OCI-LY3 (cell line): Measurements from ENCODE around the gene NR2E1.

Source experiments
- H2AFZ ChIP-seq: fragments of 200-600, 300-600 bp; shearing (Covaris generic); 2 replicates; pipeline ENCODE4 v1.6.0; 2014; ENCODE audit warnings: antibody characterized with exemption, low read depth, low read length
- H3K27ac ChIP-seq: fragments of 200-600, 300-600 bp; sonication (generic); 2 replicates; pipeline ENCODE4 v1.5.1; 2014; ENCODE audit warnings: mild to moderate bottlenecking, low read length, moderate library complexity, mixed read lengths
- H3K27me3 ChIP-seq: fragments of 200-600, 300-600 bp; sonication (generic); 2 replicates; pipeline ENCODE4 v1.6.1; 2014; ENCODE audit warnings: low read depth, low read length, mixed read lengths
- H3K36me3 ChIP-seq: fragments of 200-600, 300-600 bp; sonication (generic); replicated peaks from 2 replicates; pipeline ENCODE3; 2014; ENCODE audit warnings: low read depth, low read length, mixed read lengths
- H3K4me1 ChIP-seq: fragments of 300-600, 200-600 bp; sonication (generic); 2 replicates; pipeline ENCODE4 v1.6.1; 2014; ENCODE audit warnings: low read length, mixed read lengths
- H3K4me2 ChIP-seq: fragments of 200-600, 300-600 bp; sonication (generic); 2 replicates; pipeline ENCODE4 v1.6.1; 2014; ENCODE audit warnings: low read length, mixed read lengths
- H3K4me3 ChIP-seq: fragments of 300-600, 200-600 bp; sonication (generic); 2 replicates; pipeline ENCODE4 v1.5.1; 2014; ENCODE audit warnings: antibody characterized with exemption, mild to moderate bottlenecking, low read length, moderate library complexity
- H3K79me2 ChIP-seq: fragments of 300-600, 200-600 bp; shearing (Covaris generic); 2 replicates; pipeline ENCODE4 v1.6.1; 2014; ENCODE audit warnings: mild to moderate bottlenecking, low read length, mixed read lengths
- H3K9ac ChIP-seq: fragments of 300-600, 200-600 bp; shearing (Covaris generic); 2 replicates; pipeline ENCODE4 v1.6.0; 2014; ENCODE audit warnings: mild to moderate bottlenecking, low read length, moderate library complexity
- H3K9me3 ChIP-seq: fragments of 200-600, 300-600 bp; shearing (Covaris generic); 2 replicates; pipeline ENCODE4 v1.6.1; 2014; ENCODE audit warnings: low read length, mixed read lengths; ENCODE audit not compliant: insufficient read depth
- H4K20me1 ChIP-seq: fragments of 200-600, 300-600 bp; sonication (generic); 2 replicates; pipeline ENCODE4 v1.6.1; 2016; ENCODE audit warnings: low read length, mixed read lengths; ENCODE audit not compliant: insufficient read depth
- EZH2phosphoT487 ChIP-seq: fragments of 200-600 bp; shearing (Covaris generic); IDR thresholded peaks from 2 replicates; pipeline ENCODE4 v1.6.1; 2018; ENCODE audit warnings: antibody characterized with exemption, mixed run types, low read depth
- TF ChIP-seq, protein P1 (sequence below): fragments of 200-600, 300-600 bp; sonication (generic); IDR thresholded peaks from 2 replicates; pipeline ENCODE4 v1.5.1; 2014; ENCODE audit warnings: antibody characterized with exemption, low read length, low read depth

NR2E1 gene

DNA sequence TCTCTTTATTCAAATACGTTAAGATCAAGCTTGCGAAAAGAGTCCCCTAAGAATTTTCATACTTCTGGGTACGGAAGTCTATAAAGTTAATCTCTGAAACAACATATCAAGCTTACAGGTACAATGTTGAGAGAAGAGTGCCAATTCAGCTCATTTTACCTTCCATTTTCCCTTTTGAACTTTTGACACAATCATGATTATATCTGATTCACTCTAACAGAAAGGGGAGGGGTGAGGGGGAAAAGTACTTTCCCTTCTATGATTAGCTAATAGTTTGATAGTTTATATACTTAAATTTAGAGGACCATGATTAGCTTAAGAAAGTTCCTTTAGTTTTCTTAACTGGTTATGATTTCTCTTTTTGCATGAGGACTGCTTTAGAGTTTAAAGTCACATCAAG is 61.5 kb downstream of the NR2E1 start:
- Histone ChIP-seq H4K20me1 (peaks cover 2% of the 10 kb centered on the region; the same call in 1 of the 2 replicates), H3K4me3 (no peak overlapping the region), H3K27me3 (no peaks in the 10 kb centered on the region), H3K36me3 (no peaks in the 10 kb centered on the region), H3K4me2 (no peak overlapping the region), H3K9ac (no peak overlapping the region), H3K27ac (no peak overlapping the region), H3K9me3 (no peaks in the 10 kb centered on the region), H3K4me1 (peaks cover 9% of the 10 kb centered on the region), H2AFZ (no peak overlapping the region), H3K79me2 (no peaks in the 10 kb centered on the region)
- TF ChIP-seq EZH2phosphoT487 = no peak
- TF ChIP-seq, protein P1, sequence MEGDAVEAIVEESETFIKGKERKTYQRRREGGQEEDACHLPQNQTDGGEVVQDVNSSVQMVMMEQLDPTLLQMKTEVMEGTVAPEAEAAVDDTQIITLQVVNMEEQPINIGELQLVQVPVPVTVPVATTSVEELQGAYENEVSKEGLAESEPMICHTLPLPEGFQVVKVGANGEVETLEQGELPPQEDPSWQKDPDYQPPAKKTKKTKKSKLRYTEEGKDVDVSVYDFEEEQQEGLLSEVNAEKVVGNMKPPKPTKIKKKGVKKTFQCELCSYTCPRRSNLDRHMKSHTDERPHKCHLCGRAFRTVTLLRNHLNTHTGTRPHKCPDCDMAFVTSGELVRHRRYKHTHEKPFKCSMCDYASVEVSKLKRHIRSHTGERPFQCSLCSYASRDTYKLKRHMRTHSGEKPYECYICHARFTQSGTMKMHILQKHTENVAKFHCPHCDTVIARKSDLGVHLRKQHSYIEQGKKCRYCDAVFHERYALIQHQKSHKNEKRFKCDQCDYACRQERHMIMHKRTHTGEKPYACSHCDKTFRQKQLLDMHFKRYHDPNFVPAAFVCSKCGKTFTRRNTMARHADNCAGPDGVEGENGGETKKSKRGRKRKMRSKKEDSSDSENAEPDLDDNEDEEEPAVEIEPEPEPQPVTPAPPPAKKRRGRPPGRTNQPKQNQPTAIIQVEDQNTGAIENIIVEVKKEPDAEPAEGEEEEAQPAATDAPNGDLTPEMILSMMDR = no peak

DNA sequence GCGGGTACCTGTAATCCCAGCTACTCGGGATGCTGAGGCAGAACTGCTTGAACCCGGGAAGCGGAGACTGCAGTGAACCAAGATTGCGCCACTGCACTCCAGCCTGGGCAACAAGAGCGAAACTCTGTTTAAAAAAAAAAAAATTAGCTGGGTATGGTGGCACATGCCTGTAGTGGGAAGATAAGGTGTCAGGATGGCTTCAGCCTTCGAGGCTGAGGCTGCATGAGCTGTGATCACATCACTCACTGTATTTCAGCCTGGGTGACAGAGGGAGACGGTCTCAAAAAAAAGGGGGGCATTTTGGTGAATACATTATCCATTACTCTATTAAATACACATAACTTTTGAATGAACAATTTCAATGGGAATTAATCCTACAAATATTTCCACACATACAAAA is 62.6 kb downstream of the NR2E1 start:
- H3K9me3 ChIP-seq = no peaks in the 10 kb centered on the region
- H3K4me3 ChIP-seq = no peak overlapping the region
- H2AFZ ChIP-seq = no peak overlapping the region
- no peak overlapping the region for H3K4me2 ChIP-seq
- no peaks in the 10 kb centered on the region for H3K27me3 ChIP-seq
- peaks cover 2% of the 10 kb centered on the region; the same call in 1 of the 2 replicates for H4K20me1 ChIP-seq
- H3K79me2 ChIP-seq = no peaks in the 10 kb centered on the region
- H3K36me3 ChIP-seq = no peaks in the 10 kb centered on the region
- peaks cover 9% of the 10 kb centered on the region for H3K4me1 ChIP-seq
- no peak overlapping the region for H3K27ac ChIP-seq
- no peak overlapping the region for H3K9ac ChIP-seq
- TF ChIP-seq, protein P1 = no peak
- no peak for TF ChIP-seq EZH2phosphoT487

DNA sequence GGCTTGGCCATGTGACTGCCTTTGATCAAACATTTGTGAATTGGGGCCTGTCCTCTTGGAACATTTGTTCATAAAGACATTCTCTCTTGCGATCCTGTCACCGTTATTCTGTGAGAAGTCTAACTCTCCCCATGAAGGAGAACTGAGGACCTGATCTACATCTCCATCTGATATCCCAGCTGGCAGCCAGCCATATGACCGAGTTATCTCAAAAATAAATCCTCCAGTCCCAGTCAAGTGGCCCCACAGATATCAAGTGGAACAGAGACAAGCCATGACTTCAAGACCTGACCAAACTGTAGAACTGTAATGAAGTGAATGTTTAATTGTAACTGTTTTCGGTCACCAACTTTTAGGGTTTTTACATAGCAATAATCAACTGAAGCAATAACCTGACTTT is 69.3 kb downstream of the NR2E1 start:
- H3K4me1 ChIP-seq = no peaks in the 10 kb centered on the region
- H4K20me1 ChIP-seq = no peaks in the 10 kb centered on the region; the same call in 1 of the 2 replicates
- H3K9me3 ChIP-seq = no peaks in the 10 kb centered on the region
- H3K27me3 ChIP-seq = no peaks in the 10 kb centered on the region
- no peak overlapping the region for H3K9ac ChIP-seq
- TF ChIP-seq, protein P1 = no peak
- no peak for TF ChIP-seq EZH2phosphoT487
- no peak overlapping the region for H3K27ac ChIP-seq
- H3K4me3 ChIP-seq = no peak overlapping the region
- no peak overlapping the region for H2AFZ ChIP-seq
- no peaks in the 10 kb centered on the region for H3K36me3 ChIP-seq
- no peak overlapping the region for H3K4me2 ChIP-seq
- no peaks in the 10 kb centered on the region for H3K79me2 ChIP-seq

DNA sequence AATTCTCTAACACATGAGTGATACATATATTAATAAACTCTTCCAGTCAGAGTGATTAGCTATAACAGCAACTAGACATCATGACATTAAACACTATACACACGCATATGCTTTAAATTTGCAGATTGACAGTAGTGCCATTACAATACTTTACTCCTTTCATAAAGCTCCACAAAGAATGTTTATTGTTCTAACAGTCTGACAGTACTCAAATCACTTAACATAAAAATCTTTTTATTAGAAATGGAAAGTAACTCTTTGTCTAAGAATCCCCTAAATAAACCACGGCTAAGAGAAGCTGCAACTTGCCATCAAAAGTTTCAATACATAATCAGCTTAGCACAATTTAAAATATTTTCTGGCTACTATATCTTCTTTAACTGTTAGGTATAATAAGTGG is 71.0 kb downstream of the NR2E1 start:
- Histone ChIP-seq H2AFZ (no peak overlapping the region), H3K79me2 (0 out of 2 replicates have a peak, but pooled peaks cover under 1% of the 10 kb centered on the region), H3K4me1 (no peaks in the 10 kb centered on the region), H4K20me1 (peaks cover 3% of the 10 kb centered on the region; the same call in 1 of the 2 replicates), H3K36me3 (no peaks in the 10 kb centered on the region), H3K4me2 (no peak overlapping the region), H3K9ac (no peak overlapping the region), H3K9me3 (no peaks in the 10 kb centered on the region), H3K4me3 (no peak overlapping the region), H3K27ac (no peak overlapping the region), H3K27me3 (no peaks in the 10 kb centered on the region)
- TF ChIP-seq EZH2phosphoT487 = no peak
- TF ChIP-seq, protein P1 = no peak
